Mesenchymal stem cell (in vitro differentiated cells and primary cell): ENCODE results near the gene ST7L.
"Not testable (repeated sequence)": the region's sequence is repeated elsewhere in the genome, so short reads cannot be mapped to it uniquely, and the experiment has no call there.

ENCODE experiments used
- DNase-seq: peaks from one replicate; pipeline ENCODE4 v3.0.0-alpha.2; 2013
- H2AFZ ChIP-seq: one replicate; pipeline ENCODE4 v1.6.1; 2013; ENCODE audit warnings: low read depth, mild to moderate bottlenecking, control low read depth, inconsistent platforms, low read length, moderate library complexity
- H2AK5ac ChIP-seq: 2 replicates; pipeline ENCODE4 v1.6.1; 2013; ENCODE audit warnings: low read length, moderate library complexity, mild to moderate bottlenecking, inconsistent platforms; ENCODE audit not compliant: severe bottlenecking
- H2BK120ac ChIP-seq: one replicate; pipeline ENCODE4 v1.6.1; 2013; ENCODE audit warnings: low read depth, mild to moderate bottlenecking, inconsistent platforms, low read length, moderate library complexity
- H2BK12ac ChIP-seq, 2 experiments: one replicate each; pipeline ENCODE4 v1.6.1; 2013; ENCODE audit warnings: inconsistent platforms in 2 of 2, low read length in 2 of 2, mild to moderate bottlenecking in 2 of 2, moderate library complexity in 2 of 2, control low read depth in 1 of 2
- H2BK15ac ChIP-seq: one replicate; pipeline ENCODE4 v1.6.1; 2013; ENCODE audit warnings: mild to moderate bottlenecking, low read depth, inconsistent platforms; ENCODE audit not compliant: poor library complexity, severe bottlenecking
- H2BK5ac ChIP-seq: 2 replicates; pipeline ENCODE4 v1.6.1; 2013; ENCODE audit warnings: low read depth, mild to moderate bottlenecking, low read length, control low read depth, inconsistent platforms; ENCODE audit not compliant: poor library complexity, severe bottlenecking
- H3K14ac ChIP-seq, 2 experiments: one replicate each; pipeline ENCODE4 v1.6.1; 2013; ENCODE audit warnings: inconsistent platforms in 2 of 2, low read length in 2 of 2, control low read depth in 1 of 2, mild to moderate bottlenecking in 1 of 2, moderate library complexity in 1 of 2
- H3K18ac ChIP-seq, 2 experiments: one replicate each; pipeline ENCODE4 v1.6.1; 2013; ENCODE audit warnings: inconsistent platforms in 2 of 2, low read length in 2 of 2, control low read depth in 1 of 2, low read depth in 1 of 2, mild to moderate bottlenecking in 1 of 2
- H3K23ac ChIP-seq, 2 experiments: one replicate each; pipeline ENCODE4 v1.6.1; 2013; ENCODE audit warnings: inconsistent platforms in 2 of 2, low read length in 2 of 2, mild to moderate bottlenecking in 2 of 2, moderate library complexity in 2 of 2, control low read depth in 1 of 2
- H3K27ac ChIP-seq: 2 replicates; pipeline ENCODE4 v1.5.1; 2013; ENCODE audit warnings: mild to moderate bottlenecking, moderate library complexity, low read length, control low read depth, inconsistent platforms; ENCODE audit not compliant: poor library complexity, severe bottlenecking
- H3K27me3 ChIP-seq, 2 experiments: 2 replicates each; pipeline versions ENCODE4 v1.6.1 to v1.7.0; 2013; ENCODE audit warnings: low read length in 2 of 2, mild to moderate bottlenecking in 2 of 2, moderate library complexity in 2 of 2, control low read depth in 1 of 2, inconsistent platforms in 1 of 2; ENCODE audit not compliant: control insufficient read depth in 1 of 2, insufficient read depth in 1 of 2
- H3K36me3 ChIP-seq, 2 experiments: 2 replicates each; pipeline versions ENCODE4 v1.6.1 to v1.7.0; 2013; ENCODE audit warnings: low read length in 2 of 2, control low read depth in 1 of 2, inconsistent platforms in 1 of 2, low read depth in 1 of 2, mild to moderate bottlenecking in 1 of 2; ENCODE audit not compliant: insufficient read depth in 2 of 2, control insufficient read depth in 1 of 2
- H3K4ac ChIP-seq, 2 experiments: one replicate each; pipeline ENCODE4 v1.6.1; 2013; ENCODE audit warnings: inconsistent platforms in 2 of 2, low read length in 2 of 2, mild to moderate bottlenecking in 2 of 2, moderate library complexity in 2 of 2, control low read depth in 1 of 2, low read depth in 1 of 2
- H3K4me1 ChIP-seq: 2 replicates; pipeline ENCODE4 v1.6.1; 2013; ENCODE audit warnings: low read depth, low read length, control low read depth; ENCODE audit not compliant: control insufficient read depth, insufficient read depth
- H3K4me2 ChIP-seq: 2 replicates; pipeline ENCODE4 v1.6.1; 2013; ENCODE audit warnings: low read length, mild to moderate bottlenecking, inconsistent platforms; ENCODE audit not compliant: poor library complexity, severe bottlenecking
- H3K4me3 ChIP-seq, 2 experiments: 2 replicates each; pipeline versions ENCODE4 v1.5.1 to v1.7.0; 2013; ENCODE audit warnings: low read length in 2 of 2, mild to moderate bottlenecking in 2 of 2, control low read depth in 1 of 2, low read depth in 1 of 2; ENCODE audit not compliant: insufficient read depth in 1 of 2
- H3K79me1 ChIP-seq: replicated peaks from 2 replicates; pipeline ENCODE4 v1.6.1; 2013; ENCODE audit warnings: mild to moderate bottlenecking, control low read depth, low read length, inconsistent platforms; ENCODE audit not compliant: poor library complexity, severe bottlenecking
- H3K9ac ChIP-seq: 2 replicates; pipeline ENCODE4 v1.7.0; 2013; ENCODE audit warnings: mild to moderate bottlenecking, low read length, moderate library complexity
- H3K9me3 ChIP-seq: 2 replicates; pipeline ENCODE4 v1.7.0; 2013; ENCODE audit warnings: mild to moderate bottlenecking, low read length; ENCODE audit not compliant: control insufficient read depth
- H4K8ac ChIP-seq: one replicate; pipeline ENCODE4 v1.6.1; 2013; ENCODE audit warnings: inconsistent platforms, mild to moderate bottlenecking, low read length, moderate library complexity
- H4K91ac ChIP-seq: one replicate; pipeline ENCODE4 v1.6.1; 2013; ENCODE audit warnings: mild to moderate bottlenecking, low read length, inconsistent platforms
- WGBS: methylation state at CpG from one replicate; pipeline ENCODE4 v1.1.7; 2013; ENCODE audit warnings: mixed read lengths; 5-methylcytosine and 5-hydroxymethylcytosine counted together

The ST7L gene

GRCh38 chr1:112488141-112488540 is 130.8 kb downstream of the ST7L start:
- Histone ChIP-seq H2AK5ac (no peak overlapping the region), H3K79me1 (no peaks in the 10 kb centered on the region), H3K36me3 (no peaks in the 10 kb centered on the region), H2BK120ac (no peak overlapping the region), H2AFZ (no peak overlapping the region), H3K27ac (no peak overlapping the region), H2BK5ac (no peak overlapping the region), H3K14ac (no peak overlapping the region), H4K91ac (no peak overlapping the region), H3K4me3 (no peak overlapping the region), H3K9ac (no peak overlapping the region), H3K27me3 (no peaks in the 10 kb centered on the region), H2BK15ac (no peak overlapping the region), H3K23ac (no peak overlapping the region), H3K4ac (no peak overlapping the region), H3K18ac (no peak overlapping the region), H2BK12ac (no peak overlapping the region), H3K9me3 (no peaks in the 10 kb centered on the region), H4K8ac (no peak overlapping the region), H3K4me2 (no peak overlapping the region), H3K4me1 (no peaks in the 10 kb centered on the region)
- no peak for DNase-seq
- 94% methylated on average over 5 of the region's 5 CpGs for WGBS

- H3K23ac ChIP-seq, H3K9me3 ChIP-seq, H2AK5ac ChIP-seq, H4K8ac ChIP-seq, H3K27ac ChIP-seq, H3K9ac ChIP-seq, H3K4me2 ChIP-seq, H3K4me1 ChIP-seq, H3K18ac ChIP-seq, H2BK15ac ChIP-seq, H3K79me1 ChIP-seq, H2BK12ac ChIP-seq, H3K14ac ChIP-seq, H3K4me3 ChIP-seq, H3K36me3 ChIP-seq, H2BK5ac ChIP-seq, H3K4ac ChIP-seq, DNase-seq, H4K91ac ChIP-seq, H2AFZ ChIP-seq, H2BK120ac ChIP-seq, H3K27me3 ChIP-seq: not testable (repeated sequence)
- WGBS: 95% methylated on average over 5 of the region's 6 CpGs
These were observed 131.3 kb downstream of the ST7L start for GRCh38 chr1:112487686-112488085.

- not testable (repeated sequence) for H3K79me1 ChIP-seq, DNase-seq, H3K9me3 ChIP-seq, H3K4ac ChIP-seq, H2BK5ac ChIP-seq, H3K27me3 ChIP-seq, H2AK5ac ChIP-seq, H2AFZ ChIP-seq, H2BK120ac ChIP-seq, H3K4me3 ChIP-seq, H3K23ac ChIP-seq, H3K36me3 ChIP-seq, H3K9ac ChIP-seq, H2BK12ac ChIP-seq, H3K18ac ChIP-seq, H3K27ac ChIP-seq, H4K91ac ChIP-seq, H3K14ac ChIP-seq, H3K4me2 ChIP-seq, H2BK15ac ChIP-seq, H4K8ac ChIP-seq, H3K4me1 ChIP-seq
- WGBS: no CpG with 5 or more reads among the region's 1 CpG
These were observed 132.9 kb downstream of the ST7L start for GRCh38 chr1:112486063-112486462.

GRCh38 chr1:112478314-112478713 is 140.6 kb downstream of the ST7L start:
- Histone ChIP-seq H3K4me3 (no peak overlapping the region), H3K27ac (no peak overlapping the region), H3K4me2 (no peak overlapping the region), H3K14ac (no peak overlapping the region), H3K4ac (no peak overlapping the region), H3K23ac (no peak overlapping the region), H2BK15ac (no peak overlapping the region), H2BK12ac (no peak overlapping the region), H3K4me1 (no peaks in the 10 kb centered on the region), H3K18ac (no peak overlapping the region), H2BK5ac (no peak overlapping the region), H2AFZ (no peak overlapping the region), H3K79me1 (no peaks in the 10 kb centered on the region), H2AK5ac (no peak overlapping the region), H3K36me3 (peaks cover 0 to 4% of the 10 kb centered on the region in 2 experiments), H2BK120ac (no peak overlapping the region), H3K9me3 (peaks cover 39% of the 10 kb centered on the region), H3K27me3 (no peaks in the 10 kb centered on the region), H4K8ac (no peak overlapping the region), H4K91ac (no peak overlapping the region), H3K9ac (no peak overlapping the region)
- no peak for DNase-seq
- WGBS: 100% methylated on average over 1 of the region's 1 CpG
